SU-DHL-6 (cell line): ENCODE results near the gene GJB3.

Experiments used
- H2AFZ ChIP-seq: fragments of 200-600 bp; sonication (generic); 2 replicates; pipeline ENCODE4 v1.6.1; 2014; ENCODE audit warnings: low read depth, mild to moderate bottlenecking, moderate library complexity, mixed read lengths, antibody characterized with exemption, low read length; ENCODE audit not compliant: severe bottlenecking
- H3F3A ChIP-seq: fragments of 200-600 bp; shearing (Covaris generic); 2 replicates; pipeline ENCODE4 v1.6.0; 2016; ENCODE audit warnings: antibody characterized with exemption, mild to moderate bottlenecking; ENCODE audit not compliant: insufficient read depth
- H3K27ac ChIP-seq: fragments of 200-600 bp; sonication (generic); 2 replicates; pipeline ENCODE4 v1.5.1; 2016; ENCODE audit warnings: low read depth, mild to moderate bottlenecking, low read length, moderate library complexity, mixed read lengths
- H3K27me3 ChIP-seq: fragments of 200-600 bp; sonication (generic), shearing (Covaris generic); 2 replicates; pipeline ENCODE4 v1.6.0; 2014; ENCODE audit warnings: mild to moderate bottlenecking, low read length
- H3K36me3 ChIP-seq: fragments of 200-600 bp; sonication (generic); 2 replicates; pipeline ENCODE4 v1.6.1; 2014; ENCODE audit warnings: mild to moderate bottlenecking, low read length, mixed read lengths
- H3K4me2 ChIP-seq: fragments of 300-600, 200-600 bp; shearing (Covaris generic), sonication (generic); 2 replicates; pipeline ENCODE4 v1.6.0; 2014; ENCODE audit warnings: low read length, low read depth, mild to moderate bottlenecking; ENCODE audit not compliant: poor library complexity, severe bottlenecking
- H3K4me3 ChIP-seq: fragments of 200-600 bp; sonication (generic); 2 replicates; pipeline ENCODE4 v1.5.1; 2014; ENCODE audit warnings: antibody characterized with exemption, low read length, mild to moderate bottlenecking, mixed read lengths; ENCODE audit not compliant: insufficient read depth, poor library complexity, severe bottlenecking
- H3K79me2 ChIP-seq: fragments of 200-600 bp; sonication (generic); 2 replicates; pipeline ENCODE4 v1.6.1; 2014; ENCODE audit warnings: mild to moderate bottlenecking, low read length, moderate library complexity; ENCODE audit not compliant: insufficient read depth
- H3K9ac ChIP-seq: fragments of 200-600 bp; sonication (generic); 2 replicates; pipeline ENCODE4 v1.7.0; 2014; ENCODE audit warnings: mild to moderate bottlenecking, low read length
- H3K9me2 ChIP-seq: fragments of 200-600 bp; sonication (generic); replicated peaks from 2 replicates; pipeline ENCODE4 v1.6.1; 2014; ENCODE audit warnings: low read length; ENCODE audit not compliant: insufficient read depth
- H3K9me3 ChIP-seq: fragments of 200-600 bp; sonication (generic); 2 replicates; pipeline ENCODE4 v1.6.1; 2014; ENCODE audit warnings: low read length, mixed read lengths; ENCODE audit not compliant: insufficient read depth
- H4K20me1 ChIP-seq: fragments of 200-600 bp; sonication (generic); 2 replicates; pipeline ENCODE4 v1.6.1; 2014; ENCODE audit warnings: low read depth, mild to moderate bottlenecking, antibody characterized with exemption, low read length, moderate library complexity, mixed read lengths
- CTCF ChIP-seq: fragments of 200-600 bp; sonication (generic); IDR thresholded peaks from one replicate; pipeline ENCODE4 v1.5.1; 2017; ENCODE audit warnings: antibody characterized with exemption, mild to moderate bottlenecking, low read length, moderate library complexity; ENCODE audit not compliant: insufficient read depth, poor library complexity, severe bottlenecking
- EZH2phosphoT487 ChIP-seq: fragments of 200-600 bp; sonication (generic), shearing (Covaris generic); conservative IDR thresholded peaks from 2 replicates; pipeline ENCODE4 v1.6.1; 2018; ENCODE audit warnings: mild to moderate bottlenecking, antibody characterized with exemption, low read length, moderate library complexity, mixed read lengths

Gene GJB3

GRCh38 chr1:34750610-34751009 is 30.4 kb upstream of the GJB3 start:
- Histone ChIP-seq H3K36me3 (no peaks in the 10 kb centered on the region), H3K79me2 (no peaks in the 10 kb centered on the region), H3K4me2 (no peak overlapping the region), H3K9me2 (no peaks in the 10 kb centered on the region), H3K27ac (no peak overlapping the region), H3K9me3 (no peaks in the 10 kb centered on the region), H3K27me3 (no peaks in the 10 kb centered on the region), H4K20me1 (no peaks in the 10 kb centered on the region), H3F3A (no peaks in the 10 kb centered on the region), H3K4me3 (no peak overlapping the region), H3K9ac (no peak overlapping the region), H2AFZ (no peak overlapping the region)
- no peak for TF ChIP-seq CTCF
- no peak for TF ChIP-seq EZH2phosphoT487

- no peak overlapping the region for H3K4me2 ChIP-seq
- no peak overlapping the region for H3K4me3 ChIP-seq
- TF ChIP-seq EZH2phosphoT487 = no peak
- no peak for TF ChIP-seq CTCF
- H3K9ac ChIP-seq = no peak overlapping the region
- H3K36me3 ChIP-seq = no peaks in the 10 kb centered on the region
- no peaks in the 10 kb centered on the region for H3K9me3 ChIP-seq
- H2AFZ ChIP-seq = no peak overlapping the region
- no peaks in the 10 kb centered on the region for H3F3A ChIP-seq
- no peaks in the 10 kb centered on the region for H4K20me1 ChIP-seq
- no peaks in the 10 kb centered on the region for H3K27me3 ChIP-seq
- no peak overlapping the region for H3K27ac ChIP-seq
- H3K9me2 ChIP-seq = no peaks in the 10 kb centered on the region
- H3K79me2 ChIP-seq = no peaks in the 10 kb centered on the region
These were observed 27.9 kb upstream of the GJB3 start for GRCh38 chr1:34753163-34753562.

GRCh38 chr1:34754964-34755637 is 25.9 kb upstream of the GJB3 start, which contains the start of gene GJB5:
Gene GJB5 (plus strand): TSS chr1:34755047. CDS start chr1:34757331, 2,284 bp downstream.
- H4K20me1 ChIP-seq = no peaks in the 10 kb centered on the region
- H3K27me3 ChIP-seq = no peaks in the 10 kb centered on the region
- no peak within 1 kb of the TSS for H3K4me3 ChIP-seq
- no peaks in the 10 kb centered on the region for H3K36me3 ChIP-seq
- no peak within 1 kb of the TSS for H2AFZ ChIP-seq
- no peak for TF ChIP-seq CTCF
- TF ChIP-seq EZH2phosphoT487 = no peak
- no peak within 1 kb of the TSS for H3K9ac ChIP-seq
- H3K27ac ChIP-seq = no peak within 1 kb of the TSS
- no peak within 1 kb of the TSS for H3K4me2 ChIP-seq
- no peaks in the 10 kb centered on the region for H3F3A ChIP-seq
- H3K9me3 ChIP-seq = no peaks in the 10 kb centered on the region
- no peaks in the 10 kb centered on the region for H3K79me2 ChIP-seq
- no peaks in the 10 kb centered on the region for H3K9me2 ChIP-seq
